Globus pallidus (tissue), 1 donor: Measurements from ENCODE around the gene TRIP10.

ENCODE experiments used
- DNase-seq: peaks from one replicate; pipeline ENCODE4 v3.0.0-alpha.2; 2015; ENCODE audit warnings: low spot score

TRIP10 gene

DNA sequence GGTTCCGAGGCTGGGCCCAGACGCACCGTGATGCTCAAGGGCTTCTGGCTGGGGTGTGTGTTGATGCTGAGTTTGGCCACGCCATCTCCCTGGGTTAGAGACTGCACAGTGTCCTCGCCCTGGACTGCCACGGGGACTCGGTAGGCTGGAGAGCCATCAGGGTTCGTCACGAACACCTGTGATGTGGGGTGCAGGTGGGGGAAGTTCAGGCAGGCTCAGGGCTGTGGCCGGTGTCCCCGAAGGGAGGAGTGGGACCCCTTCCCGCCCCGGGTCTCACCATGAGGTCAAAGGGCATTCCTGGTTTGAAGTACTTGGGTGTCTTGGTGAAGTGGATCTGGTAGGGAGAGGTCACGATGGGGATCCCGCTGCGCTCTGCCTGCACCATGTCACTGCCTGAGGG is 27.2 kb upstream of the TRIP10 start:
- no peak for DNase-seq

DNA sequence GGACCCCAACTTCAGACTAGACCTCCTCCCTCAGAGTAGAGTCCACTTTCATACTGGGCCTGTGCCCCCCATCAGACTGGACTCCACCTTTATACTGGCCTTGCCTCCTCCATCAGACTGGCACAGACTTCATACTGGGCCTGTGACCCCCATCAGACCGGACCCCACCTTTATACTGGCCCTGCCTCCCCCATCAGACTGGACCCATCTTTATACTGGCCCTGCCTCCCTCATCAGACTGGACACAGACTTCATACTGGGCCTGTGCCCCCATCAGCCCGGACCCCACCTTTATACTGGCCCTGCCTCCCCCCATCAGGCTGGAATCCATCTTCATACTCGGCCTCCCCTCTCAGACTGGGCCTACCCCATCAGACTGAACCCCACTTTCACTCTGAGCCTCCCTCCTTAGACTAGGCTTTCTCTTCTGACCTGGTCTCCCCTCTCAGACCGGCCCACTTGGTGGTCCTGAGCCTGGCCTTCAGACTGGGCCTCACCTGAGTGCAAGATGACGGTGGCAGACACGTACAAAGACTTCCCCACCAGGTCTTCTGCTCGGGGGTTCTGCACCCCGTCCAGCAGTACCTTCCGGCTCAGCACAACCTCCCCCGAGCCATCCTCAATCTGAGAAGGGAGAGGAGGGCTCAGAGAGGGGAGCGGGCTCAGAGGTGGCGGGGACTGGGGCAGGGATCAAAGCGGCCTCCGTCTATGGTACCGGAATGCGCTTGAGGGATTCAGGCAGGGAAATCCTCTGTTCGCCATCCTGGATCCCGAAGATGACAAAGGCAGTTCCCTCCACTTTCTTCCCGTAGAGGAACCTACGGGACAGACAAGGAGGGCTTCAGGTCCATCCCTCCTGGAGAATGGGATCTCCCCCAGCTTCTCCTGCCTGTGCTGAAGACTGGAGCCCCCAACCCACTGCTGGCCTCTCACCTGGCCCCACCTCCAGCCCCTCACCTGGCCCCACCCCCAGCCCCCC is 26.5 kb upstream of the TRIP10 start:
- DNase-seq, result no peak

DNA sequence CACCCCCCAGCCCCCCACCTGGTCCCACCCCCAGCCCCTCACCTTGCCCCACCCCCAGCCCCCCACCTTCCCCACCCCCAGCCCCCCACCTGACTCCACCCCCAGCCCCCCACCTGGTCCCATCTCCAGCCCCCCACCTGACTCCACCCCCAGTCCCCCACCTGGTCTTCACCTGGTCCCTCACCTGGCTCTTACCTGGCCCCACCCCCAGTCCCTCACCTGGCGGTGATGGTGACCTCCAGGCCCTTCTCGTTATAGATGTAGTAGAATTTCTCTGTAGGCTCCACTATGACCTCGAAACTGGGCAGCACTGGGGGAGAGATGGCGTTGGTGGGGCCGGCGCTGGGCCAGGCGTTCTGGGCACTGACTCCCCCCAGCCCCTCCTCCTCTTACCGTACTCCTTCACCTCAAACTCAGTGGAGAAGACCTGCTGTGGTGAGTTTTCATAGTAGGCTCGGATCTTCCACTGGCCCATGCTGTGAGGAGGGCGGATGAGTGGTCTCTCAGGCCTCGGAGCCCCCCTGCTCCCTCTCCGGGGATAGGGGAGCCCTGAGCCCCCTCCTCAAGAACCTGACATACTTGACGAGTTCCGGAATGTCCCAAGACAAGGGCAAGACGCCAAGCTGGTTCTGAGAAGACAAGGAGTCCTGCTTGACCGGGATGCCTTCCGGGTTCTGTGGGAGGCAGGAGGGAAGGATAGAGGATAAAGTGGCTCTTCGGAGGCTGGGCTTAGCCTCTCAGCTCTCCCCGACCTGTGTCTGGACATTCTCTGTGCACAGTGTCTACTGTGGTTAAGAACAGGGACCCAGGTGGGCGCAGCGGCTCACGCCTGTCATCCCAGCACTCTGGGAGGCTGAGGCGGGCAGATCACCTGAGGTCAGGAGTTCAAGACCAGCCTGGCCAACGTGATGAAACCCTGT is 25.4 kb upstream of the TRIP10 start:
- DNase-seq, result no peak

DNA sequence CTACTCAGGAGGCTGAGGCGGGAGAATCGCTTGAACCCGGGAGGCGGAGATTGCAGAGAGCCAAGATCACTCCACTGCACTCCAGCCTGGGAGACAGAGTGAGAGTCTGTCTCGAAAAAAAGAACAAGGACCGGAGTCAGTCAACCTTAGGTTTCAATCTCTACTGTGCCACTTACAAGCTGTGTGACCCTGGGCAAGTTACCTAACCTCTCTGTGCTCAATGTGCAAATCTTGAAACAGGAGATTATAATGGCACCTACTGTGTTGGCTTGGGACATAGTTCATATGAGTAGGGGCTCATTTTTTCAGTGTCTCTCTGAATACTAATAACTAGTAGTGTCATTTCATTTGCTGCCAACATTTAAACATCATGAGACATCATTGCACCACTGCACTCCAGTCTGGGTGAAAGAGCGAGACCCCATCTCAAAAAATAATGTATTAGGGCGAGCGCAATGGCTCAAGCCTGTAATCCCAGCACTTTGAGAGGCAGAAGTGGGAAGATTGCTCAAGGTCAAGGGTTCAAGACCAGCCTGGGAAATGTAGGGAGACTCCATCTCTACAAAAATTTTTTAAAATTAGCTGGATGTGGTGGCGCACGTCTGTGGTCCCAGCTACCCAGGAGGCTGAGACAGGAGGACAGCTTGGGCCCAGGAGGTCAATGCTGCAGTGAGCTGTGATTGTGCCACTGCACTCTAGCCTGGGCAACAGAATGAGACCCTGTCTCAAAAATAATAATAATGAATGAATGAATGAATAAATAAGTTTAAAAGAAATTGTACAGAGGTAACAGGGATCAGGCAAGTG is 24.5 kb upstream of the TRIP10 start:
- no peak for DNase-seq

DNA sequence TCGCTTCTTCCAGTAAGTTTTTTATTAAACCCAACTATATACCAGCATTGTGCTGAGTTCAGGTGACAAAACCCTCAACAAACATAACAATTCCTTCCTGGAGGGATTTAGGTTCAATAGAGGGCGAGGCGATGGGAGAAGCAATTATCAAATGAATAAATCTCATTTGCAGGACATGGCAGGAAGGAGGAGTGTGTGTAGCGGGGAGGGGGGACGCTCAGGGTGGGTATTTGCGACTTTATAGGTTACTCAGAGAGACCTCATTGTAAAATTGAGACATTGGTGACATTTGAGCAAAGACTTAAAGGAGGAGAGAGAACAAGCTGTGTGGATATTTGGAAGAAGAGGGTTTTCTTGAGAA is 22.9 kb upstream of the TRIP10 start:
- no peak for DNase-seq

DNA sequence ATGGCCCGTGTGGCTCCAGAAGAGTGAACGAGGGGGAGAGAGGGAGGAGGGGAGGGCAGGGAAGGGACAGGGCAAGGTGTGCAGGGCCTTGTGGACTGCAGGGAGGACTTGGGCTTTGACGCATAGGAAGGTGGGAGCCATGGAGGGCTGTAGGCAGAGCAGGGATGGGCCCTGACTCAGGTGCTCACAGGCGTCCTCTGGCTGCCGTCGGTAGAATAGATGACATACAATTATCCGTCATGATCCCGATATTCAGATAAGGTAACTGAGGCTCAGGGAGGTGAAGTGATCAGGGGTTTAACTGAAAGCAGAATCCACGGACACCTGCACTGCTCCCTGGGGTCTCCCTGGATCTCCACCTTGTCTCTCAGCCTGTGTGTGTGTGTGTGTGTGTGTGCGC is 22.4 kb upstream of the TRIP10 start:
- DNase-seq, result no peak

DNA sequence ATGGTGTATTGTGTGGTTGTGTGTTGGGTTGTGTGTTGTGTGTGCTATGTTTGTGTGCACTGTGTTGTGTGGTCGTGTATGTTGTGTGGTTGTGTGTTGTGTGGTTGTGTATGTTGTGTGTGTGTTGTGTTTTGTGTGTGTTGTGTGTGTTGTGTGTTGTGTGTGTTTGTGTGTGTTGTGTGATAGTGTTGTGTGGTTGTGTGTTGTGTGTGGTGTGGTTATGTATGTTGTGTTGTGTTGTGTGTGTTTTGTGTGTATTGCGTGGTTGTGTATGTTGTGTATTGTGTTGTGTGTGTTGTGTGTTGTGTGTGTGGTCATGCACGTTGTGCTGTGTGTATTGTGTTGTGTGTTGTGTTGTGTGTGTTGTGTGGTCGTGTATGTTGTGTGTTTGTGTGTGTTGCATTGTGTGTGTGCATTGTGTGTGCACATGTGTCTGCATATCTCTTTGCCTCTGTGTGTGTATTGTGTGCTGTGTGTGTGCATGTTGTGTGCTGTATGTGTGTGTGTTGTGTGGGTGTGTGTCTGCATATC is 22.0 kb upstream of the TRIP10 start:
- DNase-seq, result no peak

DNA sequence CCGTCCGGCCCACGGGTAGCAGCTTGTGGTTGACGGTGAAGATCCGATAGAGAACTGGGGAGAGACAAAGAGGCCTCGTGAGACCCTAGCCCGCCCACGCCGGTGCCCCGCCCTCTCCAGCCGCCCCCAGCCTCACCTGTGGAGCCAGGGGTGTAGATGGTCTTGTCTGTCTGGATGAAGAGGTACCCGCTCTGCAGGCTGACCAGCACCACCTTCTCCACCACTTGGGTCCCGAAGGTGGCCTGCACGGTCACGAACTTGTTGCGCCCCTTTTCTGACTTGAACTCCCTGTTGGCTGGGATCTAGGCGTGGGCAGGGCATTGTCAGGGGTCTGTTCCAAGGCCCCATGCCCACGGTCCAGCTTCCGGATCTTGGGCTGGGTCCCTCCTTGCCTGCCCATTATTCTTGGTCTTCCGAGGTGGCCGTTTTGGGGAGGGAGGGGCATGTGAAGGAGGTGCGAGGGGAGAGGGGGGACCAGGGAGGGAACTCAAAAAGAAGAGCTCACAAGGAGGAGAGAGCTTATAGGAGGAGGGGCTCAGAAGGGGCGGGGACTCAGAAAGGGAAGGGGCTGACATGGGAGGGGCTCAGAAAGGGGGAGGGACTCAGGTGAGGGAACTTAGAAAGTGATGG is 21.3 kb upstream of the TRIP10 start:
- no peak for DNase-seq

DNA sequence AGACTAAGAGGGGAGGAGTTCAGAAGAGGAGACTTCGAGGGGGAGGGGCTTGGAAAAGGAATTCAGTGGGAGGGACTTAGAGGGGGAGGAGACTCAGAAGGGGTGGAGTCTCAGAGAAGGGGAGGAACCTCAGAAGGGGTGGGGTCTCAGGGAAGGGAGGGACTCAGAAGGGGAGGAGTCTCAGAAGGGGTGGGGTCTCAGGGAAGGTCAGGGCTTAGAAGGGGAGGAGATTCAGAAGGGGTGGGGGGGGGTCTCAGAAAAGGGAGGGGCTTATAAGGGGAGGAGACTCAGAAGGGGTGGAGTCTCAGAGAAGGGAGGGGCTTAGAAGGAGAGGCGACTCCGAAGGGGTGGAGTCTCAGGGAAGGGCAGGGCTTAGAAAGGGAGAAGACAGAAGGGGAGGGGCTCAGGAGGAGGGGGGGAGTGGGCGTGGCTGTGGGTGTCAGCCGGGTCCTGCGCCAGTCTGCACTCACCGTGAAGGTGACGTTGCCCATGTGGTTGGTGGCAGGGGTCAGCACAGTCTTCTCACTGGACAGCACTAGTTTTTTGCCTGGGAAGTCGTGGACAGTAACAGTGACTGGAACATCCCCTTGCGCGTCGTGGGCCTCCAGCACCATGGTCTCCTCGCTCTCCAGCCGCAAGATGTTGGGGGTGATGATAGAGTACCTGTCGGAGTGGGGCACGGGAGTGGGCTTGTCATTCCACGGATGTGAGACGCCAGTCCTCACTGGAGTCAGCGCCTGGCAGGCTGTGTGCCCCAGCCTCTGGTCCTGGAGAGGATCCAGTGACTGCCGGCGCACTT is 20.5 kb upstream of the TRIP10 start:
- peak; percentile 59 for DNase-seq

DNA sequence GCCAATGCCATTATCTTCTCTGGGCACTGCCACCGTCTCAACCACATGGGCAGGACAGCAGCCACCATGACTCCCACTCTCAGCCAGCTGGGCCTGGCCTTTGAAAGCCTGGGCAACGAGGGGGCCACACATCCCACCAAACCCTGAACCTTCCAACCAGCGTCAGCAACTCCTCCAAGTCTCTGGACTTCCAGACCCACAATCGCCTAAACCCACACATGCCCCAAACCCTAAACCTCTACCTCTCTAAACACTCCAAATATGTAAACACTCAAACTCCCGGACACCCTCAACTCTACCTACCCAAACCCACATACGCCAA is 20.0 kb upstream of the TRIP10 start:
- no peak for DNase-seq

DNA sequence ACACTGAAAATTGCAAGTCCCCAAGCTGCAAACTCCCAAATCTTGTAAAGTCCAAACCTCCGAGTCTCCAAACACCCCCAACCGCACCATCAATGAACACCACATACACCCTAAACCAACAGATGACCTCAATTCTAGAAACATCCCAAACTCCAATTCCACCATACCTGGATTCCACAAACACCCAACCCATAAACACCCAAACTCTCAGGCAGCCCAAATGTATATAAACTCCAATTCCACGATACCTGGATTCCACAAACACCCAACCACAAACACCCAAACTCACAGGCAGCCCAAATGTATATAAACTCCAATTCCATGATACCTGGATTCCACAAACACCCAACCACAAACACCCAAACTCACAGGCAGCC is 19.5 kb upstream of the TRIP10 start:
- no peak for DNase-seq

DNA sequence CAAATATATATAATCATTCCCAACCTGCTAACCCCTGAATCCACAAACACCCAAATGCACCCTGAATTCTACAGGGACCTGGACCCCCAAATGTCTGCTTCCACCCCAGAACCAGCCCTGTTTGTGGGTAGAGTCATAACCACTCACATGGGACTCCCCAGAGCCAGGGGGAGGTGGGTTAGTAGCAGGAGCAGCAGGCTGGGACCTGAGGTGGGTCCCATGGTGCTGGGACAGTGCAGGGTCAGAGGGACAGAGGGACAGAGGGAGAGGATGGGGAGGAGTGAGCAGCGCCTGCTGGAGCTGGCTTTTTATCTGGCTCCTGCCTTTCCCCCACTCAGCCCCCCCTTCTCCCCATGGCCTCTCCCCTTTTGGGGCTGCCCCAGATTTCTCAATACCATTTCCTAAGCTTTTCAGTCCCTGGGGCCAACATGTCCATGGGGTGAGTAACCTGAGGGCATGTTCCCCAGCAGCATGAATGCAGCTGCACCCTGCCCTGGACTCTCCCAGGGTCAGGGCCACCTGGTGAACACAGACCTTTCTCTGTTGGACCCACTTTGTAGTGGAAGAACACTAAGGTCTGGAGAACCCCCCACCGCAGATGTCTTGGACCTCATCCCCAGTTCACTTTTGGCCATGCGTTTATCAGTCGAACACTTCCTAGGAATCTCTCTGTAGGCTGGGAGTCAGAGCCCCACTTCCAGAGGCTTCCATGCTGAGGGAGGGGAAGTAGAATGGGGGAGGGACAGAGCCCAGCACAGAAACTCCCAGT is 18.9 kb upstream of the TRIP10 start, which contains the start of gene C3:
TSS of gene C3 (minus strand) at position 282 of the 769 bp plus-strand sequence. CDS start at position 221, 61 bp downstream.
- DNase-seq, result peak; percentile 66

DNA sequence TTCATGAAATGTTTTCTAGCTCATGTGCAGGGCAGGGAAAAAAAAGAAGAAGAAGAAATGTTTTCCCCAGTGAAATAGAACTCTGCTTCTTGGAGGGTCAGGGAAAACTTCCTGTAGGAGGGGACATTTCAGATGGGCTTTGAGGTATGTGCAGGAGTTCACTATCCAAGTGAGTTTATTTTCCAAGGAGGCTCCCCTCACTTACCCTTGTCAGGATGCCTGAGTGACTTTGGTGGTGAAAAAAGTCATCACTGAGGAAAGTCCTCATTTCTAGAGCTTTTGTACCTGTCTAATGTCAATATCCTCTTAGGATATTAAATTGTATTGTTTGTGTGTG is 18.4 kb upstream of the TRIP10 start:
- DNase-seq, result no peak

DNA sequence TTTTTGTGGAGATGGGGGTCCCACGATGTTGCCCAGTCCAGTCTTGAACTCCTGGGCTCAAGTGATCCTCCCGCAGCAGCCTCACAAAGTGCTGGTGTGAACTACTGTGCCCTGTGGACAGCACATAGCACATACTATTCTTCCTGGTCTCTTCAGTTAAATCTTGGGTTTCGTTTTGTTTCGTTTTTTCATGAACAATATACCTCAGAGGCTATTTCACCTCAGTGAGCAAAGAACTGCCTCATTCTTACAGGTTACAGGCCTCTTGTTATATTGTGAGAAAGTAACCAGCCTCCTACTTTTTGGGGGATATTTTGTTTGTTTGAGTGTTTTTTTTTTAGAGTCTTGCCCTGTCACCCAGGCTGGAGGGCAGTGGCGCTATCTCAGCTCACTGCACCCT is 17.7 kb upstream of the TRIP10 start:
- DNase-seq, result no peak

DNA sequence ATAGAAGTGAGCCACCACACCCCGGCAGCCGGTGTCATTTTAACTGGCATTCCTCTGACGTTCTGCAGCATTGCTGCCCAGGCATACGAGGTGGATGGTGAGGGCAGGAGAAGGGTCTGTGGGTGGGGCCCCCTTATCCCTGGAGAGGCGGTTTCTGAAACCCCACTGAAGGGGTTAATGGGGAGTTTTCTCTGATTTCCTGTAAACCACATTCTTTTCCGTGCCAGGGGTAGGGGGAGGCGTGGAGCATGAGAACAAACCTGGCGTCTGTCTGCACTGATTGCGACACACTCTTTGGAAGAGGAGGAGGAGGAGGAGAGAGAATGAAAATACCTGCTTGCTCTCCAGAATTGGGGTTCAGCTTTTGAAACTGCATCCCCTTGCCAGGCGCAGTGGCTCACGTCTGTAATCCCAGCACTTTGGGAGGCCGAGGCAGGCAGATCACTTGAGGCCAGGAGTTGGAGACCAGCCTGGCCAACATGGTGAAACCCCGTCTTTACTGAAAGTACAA is 16.3 kb upstream of the TRIP10 start:
- no peak for DNase-seq

DNA sequence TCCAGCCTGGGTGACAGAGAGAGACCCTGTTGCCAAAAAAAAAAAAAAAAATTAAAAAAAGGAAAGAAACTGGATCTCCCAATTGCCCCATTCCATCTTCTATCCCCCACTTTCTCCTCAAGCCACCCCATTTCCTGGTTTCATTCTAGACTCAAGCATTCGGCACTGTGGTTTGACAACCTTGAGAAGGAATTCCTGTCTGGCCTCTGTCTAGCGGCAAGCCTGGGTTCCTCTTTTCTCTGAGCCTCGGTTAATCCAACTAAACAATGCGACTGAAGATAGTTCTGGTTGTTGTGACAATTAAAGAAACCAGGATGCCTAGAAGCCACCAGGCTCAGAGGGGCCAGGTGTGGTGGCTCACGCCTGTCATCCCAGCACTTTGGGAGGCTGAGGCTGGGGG is 15.7 kb upstream of the TRIP10 start:
- DNase-seq, result peak; percentile 38

DNA sequence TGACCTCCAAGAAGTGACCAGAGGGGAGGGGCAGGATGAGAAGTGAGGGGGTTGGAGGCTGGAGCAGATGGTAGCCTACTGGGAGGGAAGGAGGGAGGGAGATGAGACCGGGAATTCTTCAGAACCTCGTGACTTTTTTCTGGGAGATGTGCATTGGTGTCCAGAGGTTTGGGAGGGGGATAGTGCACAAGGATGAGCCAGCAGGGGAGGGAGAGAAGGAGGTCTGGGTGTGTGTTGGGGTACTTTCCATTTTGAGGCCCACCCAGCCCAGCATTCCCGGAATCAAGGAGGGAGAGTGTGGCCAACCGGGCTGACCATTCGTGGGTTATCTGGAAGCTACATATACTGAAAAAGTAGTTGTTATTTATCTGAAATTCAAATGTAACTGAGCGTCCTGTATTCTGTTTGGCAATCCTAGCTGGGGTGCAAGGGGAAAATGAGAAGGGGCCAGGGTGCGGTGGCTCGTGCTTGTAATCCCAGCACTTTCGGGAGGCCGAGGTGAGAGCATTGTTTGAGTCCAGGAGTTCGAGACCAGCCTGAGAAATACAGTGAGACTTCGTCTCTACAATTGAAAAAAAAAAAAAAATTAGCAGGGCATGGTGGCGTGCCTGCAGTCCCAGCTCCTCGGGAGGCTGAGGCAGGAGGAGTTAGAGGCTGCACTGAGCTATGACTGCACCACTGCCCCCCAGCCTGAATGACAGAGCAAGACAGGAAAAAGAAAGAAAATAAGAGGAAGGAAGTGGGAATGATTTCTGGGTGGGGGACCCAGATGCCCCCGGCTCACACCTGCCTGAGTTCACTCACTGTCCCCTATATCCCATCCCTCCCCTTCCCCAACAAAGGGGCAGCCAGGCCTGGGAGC is 14.6 kb upstream of the TRIP10 start:
- no peak for DNase-seq

DNA sequence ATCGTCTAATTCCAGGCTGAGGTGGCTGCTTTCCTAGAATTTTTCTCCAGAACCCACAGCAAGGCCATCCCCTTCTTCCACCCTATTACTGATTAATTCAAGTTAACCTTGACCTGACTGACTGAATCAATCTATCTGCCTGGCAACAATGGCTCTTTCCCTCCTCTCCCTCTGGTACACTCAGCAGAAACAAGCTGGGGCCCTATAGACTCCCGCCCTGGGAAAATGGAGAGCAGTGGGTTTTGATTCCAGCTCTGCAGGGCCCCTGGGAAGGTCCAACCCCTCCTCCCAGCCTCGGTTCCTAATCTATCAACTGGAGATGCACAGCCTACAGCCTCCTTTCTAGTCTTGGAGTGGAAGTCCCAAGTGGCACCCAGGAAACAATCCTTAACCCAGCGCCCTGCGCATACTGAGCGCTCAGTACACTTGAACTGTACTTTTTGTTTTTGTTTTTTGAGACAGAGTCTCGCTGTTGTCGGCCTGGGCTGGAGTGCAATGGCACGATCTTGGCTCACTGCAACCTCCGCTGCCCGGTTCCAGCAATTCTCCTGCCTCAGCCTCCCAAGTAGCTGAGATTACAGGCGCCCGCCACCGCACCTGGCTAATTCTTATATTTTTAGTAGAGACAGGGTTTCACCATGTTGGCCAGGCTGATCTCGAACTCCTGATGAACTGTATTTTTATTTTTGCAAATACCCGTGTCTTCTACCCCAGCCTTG is 13.8 kb upstream of the TRIP10 start:
- no peak for DNase-seq
